ENCODE results near the gene KCNN1.
"Not testable (repeated sequence)": the region's sequence is repeated elsewhere in the genome, so short reads cannot be mapped to it uniquely, and the experiment has no call there.

Gene KCNN1

GRCh38 chr19:18031401-18031800 lies 64.5 kb downstream of the KCNN1 start:
- not testable (repeated sequence) for DNase-seq

- DNase-seq: not testable (repeated sequence)
Measured at GRCh38 chr19:18032102-18032501, 65.2 kb downstream of the KCNN1 start.

DNA sequence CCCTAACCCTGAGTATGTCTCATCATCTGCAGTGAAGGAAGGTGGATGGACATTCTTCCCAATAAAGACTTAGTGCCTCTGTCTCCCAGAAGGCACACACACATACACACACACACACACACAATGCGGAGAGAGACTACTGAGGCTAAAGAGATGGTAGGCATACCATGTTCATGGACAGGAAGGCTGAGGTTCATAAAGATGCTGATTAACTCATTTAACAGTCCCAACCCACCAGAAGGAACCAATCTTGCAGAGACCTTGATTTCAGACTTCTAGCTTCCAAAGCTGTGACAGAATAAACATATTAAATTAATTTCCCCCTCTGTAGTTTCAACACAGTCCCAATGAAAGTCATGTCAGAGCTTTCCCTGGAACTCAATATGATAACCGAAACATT lies 74.1 kb downstream of the KCNN1 start:
- no peak for DNase-seq

GRCh38 chr19:18043676-18044075 lies 76.8 kb downstream of the KCNN1 start:
- DNase-seq: no peak

- DNase-seq: peak; percentile 75
Measured at GRCh38 chr19:18044825-18045304, 78.0 kb downstream of the KCNN1 start.

DNA sequence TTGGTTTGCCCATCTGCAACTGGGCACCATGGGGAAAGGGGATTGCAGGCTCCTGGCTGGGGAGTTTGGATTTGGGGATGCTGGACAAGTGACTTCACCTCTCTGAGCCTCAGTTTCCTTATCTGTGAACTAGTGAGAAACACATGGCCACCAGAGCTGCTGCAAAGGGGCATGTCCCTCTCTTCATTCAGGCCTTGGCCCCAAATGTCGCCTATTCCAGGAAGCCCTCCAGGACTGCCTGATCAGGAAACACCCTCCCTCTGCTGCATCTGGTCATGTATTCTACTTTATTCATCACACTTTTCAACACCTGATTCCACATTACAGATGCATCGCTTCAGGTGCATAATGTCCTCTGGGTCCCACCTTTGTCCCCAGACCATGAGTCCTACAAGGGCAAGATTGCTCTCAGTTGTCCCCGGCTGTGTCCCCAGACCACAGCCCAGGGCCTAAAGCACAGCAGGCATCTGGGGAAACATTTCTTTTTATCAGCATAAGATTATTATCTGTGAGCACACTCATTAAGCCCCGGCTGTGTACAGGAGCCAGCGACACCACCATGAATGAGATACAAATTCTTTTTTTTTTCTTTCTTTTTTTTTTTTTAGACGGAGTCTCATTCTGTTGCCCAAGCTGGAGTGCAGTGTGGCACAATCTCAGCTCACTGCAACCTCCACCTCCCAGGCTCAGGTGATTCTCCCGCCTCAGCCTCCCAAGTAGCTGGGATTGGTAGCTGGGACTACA lies 78.6 kb downstream of the KCNN1 start:
- no peak for DNase-seq

GRCh38 chr19:18046059-18046718 lies 79.3 kb downstream of the KCNN1 start:
- DNase-seq: no peak

- no peak for DNase-seq
Measured at GRCh38 chr19:18049385-18049784, 82.5 kb downstream of the KCNN1 start.
